SK-N-MC (cell line): ENCODE measurements around the gene VWDE.

Experiments
- DNase-seq: peaks from one replicate; pipeline ENCODE4 v3.0.0-alpha.2; 2011; ENCODE audit warnings: low read depth, low spot score
- H3K27ac ChIP-seq: fragments of 200-600 bp; sonication (generic); 2 replicates; pipeline ENCODE4 v1.5.1; 2016; ENCODE audit warnings: mixed run types
- H3K36me3 ChIP-seq: fragments of 200-600 bp; sonication (generic); 2 replicates; pipeline ENCODE4 v1.6.1; 2017; ENCODE audit warnings: antibody characterized with exemption, low read length, mixed read lengths; ENCODE audit not compliant: insufficient read depth
- H3K4me3 ChIP-seq: fragments of 200-600 bp; sonication (generic); 2 replicates; pipeline ENCODE4 v1.5.1; 2016
- H3K9ac ChIP-seq: fragments of 200-600 bp; sonication (generic); 2 replicates; pipeline ENCODE4 v1.8.0; 2017; ENCODE audit warnings: mixed run types, mixed read lengths; ENCODE audit not compliant: insufficient read length
- H3K9me3 ChIP-seq: fragments of 200-600 bp; sonication (generic); 2 replicates; pipeline ENCODE4 v1.6.1; 2017; ENCODE audit warnings: low read depth, mild to moderate bottlenecking, antibody characterized with exemption, low read length, moderate library complexity, mixed read lengths
- EZH2 ChIP-seq: fragments of 200-600 bp; sonication (generic); IDR thresholded peaks from one replicate; pipeline ENCODE4 v1.6.1; 2017; ENCODE audit warnings: antibody characterized with exemption
- FOXP2 ChIP-seq: optimal IDR thresholded peaks from 2 replicates; pipeline ENCODE3; 2011; ENCODE audit warnings: mild to moderate bottlenecking, moderate library complexity; ENCODE audit not compliant: insufficient read depth; ENCODE audit errors: extremely low read length, control extremely low read depth
- POLR2AphosphoS5 ChIP-seq: IDR thresholded peaks from 2 replicates; pipeline ENCODE4 v1.6.1; 2012; ENCODE audit warnings: mild to moderate bottlenecking, low read depth, low read length, borderline replicate concordance

VWDE gene

DNA sequence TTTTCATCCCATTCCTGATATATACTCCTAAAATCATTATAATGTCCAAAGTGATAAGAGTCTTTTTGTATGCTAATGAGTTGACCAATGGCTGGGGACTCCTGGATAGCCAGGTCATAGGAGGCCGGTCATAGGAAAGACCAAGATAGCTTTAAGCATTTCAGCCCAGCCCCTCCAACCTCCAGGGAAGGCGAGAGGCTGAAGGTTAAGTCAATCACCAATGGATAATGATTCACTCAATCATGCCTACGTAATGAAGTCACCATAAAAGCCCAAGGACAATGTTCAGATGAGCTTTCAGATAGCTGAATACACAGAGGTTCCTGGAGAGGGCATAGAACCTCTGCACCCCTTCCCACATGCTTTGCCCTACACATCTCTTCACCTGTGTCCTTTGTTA is 75.7 kb downstream of the VWDE start:
- Histone ChIP-seq H3K27ac (no peak overlapping the region), H3K9ac (no peak overlapping the region)

DNA sequence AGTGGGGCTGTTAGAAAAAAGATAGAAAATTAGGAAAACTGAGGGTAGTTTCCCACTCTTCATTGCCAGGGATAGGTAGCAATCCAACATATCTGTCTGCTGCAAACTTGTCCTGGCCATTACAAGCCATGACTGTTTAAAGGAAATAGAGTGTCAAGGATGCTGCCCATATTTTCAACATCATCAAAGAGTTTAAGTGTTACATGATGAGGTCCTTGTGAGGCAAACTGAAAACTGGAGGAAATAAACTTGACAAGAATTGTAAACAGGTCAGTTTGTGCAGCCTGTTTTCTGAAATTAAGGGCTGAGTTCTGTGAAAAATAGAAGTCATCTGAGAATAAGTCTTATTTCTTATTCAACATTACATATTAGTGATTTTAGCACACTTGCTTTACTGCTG is 78.0 kb downstream of the VWDE start:
- no peak for DNase-seq
- H3K27ac ChIP-seq: no peak overlapping the region
- no peaks in the 10 kb centered on the region for H3K9me3 ChIP-seq
- H3K4me3 ChIP-seq: no peak overlapping the region
- H3K36me3 ChIP-seq: no peaks in the 10 kb centered on the region
- H3K9ac ChIP-seq: no peak overlapping the region
- TF ChIP-seq POLR2AphosphoS5 (no peak), FOXP2 (no peak)

More for the DNA sequence above, 75.7 kb downstream of the VWDE start:
- H3K4me3 ChIP-seq: no peak overlapping the region
- no peak for TF ChIP-seq FOXP2
- no peak for TF ChIP-seq POLR2AphosphoS5
- no peak for TF ChIP-seq EZH2
- no peaks in the 10 kb centered on the region for H3K36me3 ChIP-seq
- DNase-seq: no peak
- H3K9me3 ChIP-seq: no peaks in the 10 kb centered on the region

- Histone ChIP-seq H3K36me3 (no peaks in the 10 kb centered on the region), H3K4me3 (no peak overlapping the region), H3K27ac (no peak overlapping the region), H3K9ac (no peak overlapping the region), H3K9me3 (no peaks in the 10 kb centered on the region)
- DNase-seq: no peak
- TF ChIP-seq FOXP2: no peak
Observed at GRCh38 chr7:12323415-12323814, 80.2 kb downstream of the VWDE start.

DNA sequence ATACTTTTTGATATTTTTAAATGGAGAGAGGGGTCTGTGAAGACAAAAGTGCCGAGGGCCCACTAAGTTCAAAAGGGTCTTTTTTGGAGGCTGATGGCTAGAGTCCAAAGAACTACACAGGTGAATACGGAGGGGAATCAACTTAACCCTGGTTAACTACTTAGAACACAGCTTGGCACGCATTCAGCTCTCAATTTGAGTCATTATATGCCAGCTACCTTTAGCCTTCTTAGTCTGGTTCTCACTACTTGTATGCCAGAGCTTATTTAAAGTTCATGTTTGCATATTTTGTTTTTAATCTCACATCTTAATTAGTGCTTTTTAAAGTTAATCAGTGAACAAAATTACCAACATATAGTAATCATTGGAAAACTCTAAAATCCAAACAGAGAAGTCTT is 80.8 kb downstream of the VWDE start:
- H3K27ac ChIP-seq: no peak overlapping the region
- no peak overlapping the region for H3K4me3 ChIP-seq
- TF ChIP-seq POLR2AphosphoS5 (no peak), EZH2 (no peak), FOXP2 (no peak)
- H3K9me3 ChIP-seq: no peaks in the 10 kb centered on the region
- no peak overlapping the region for H3K9ac ChIP-seq
- no peaks in the 10 kb centered on the region for H3K36me3 ChIP-seq
- no peak for DNase-seq

GRCh38 chr7:12322284-12322902 is 81.3 kb downstream of the VWDE start:
- DNase-seq: peak; percentile 34
- Histone ChIP-seq H3K9me3 (no peaks in the 10 kb centered on the region), H3K9ac (no peak overlapping the region)

GRCh38 chr7:12320987-12321647 is 82.5 kb downstream of the VWDE start:
- Histone ChIP-seq H3K36me3 (no peaks in the 10 kb centered on the region), H3K9ac (no peak overlapping the region), H3K27ac (no peak overlapping the region), H3K9me3 (no peaks in the 10 kb centered on the region), H3K4me3 (no peak overlapping the region)
- no peak for TF ChIP-seq FOXP2
- TF ChIP-seq POLR2AphosphoS5: no peak
- TF ChIP-seq EZH2: no peak
- no peak for DNase-seq

More at GRCh38 chr7:12322284-12322902, 81.3 kb downstream of the VWDE start:
- Histone ChIP-seq H3K27ac (no peak overlapping the region), H3K36me3 (no peaks in the 10 kb centered on the region), H3K4me3 (no peak overlapping the region)
- no peak for TF ChIP-seq POLR2AphosphoS5
- no peak for TF ChIP-seq EZH2
- no peak for TF ChIP-seq FOXP2

GRCh38 chr7:12320241-12320986 is 83.3 kb downstream of the VWDE start:
- no peak overlapping the region for H3K4me3 ChIP-seq
- H3K27ac ChIP-seq: no peak overlapping the region
- no peaks in the 10 kb centered on the region for H3K36me3 ChIP-seq
- no peaks in the 10 kb centered on the region for H3K9me3 ChIP-seq
- no peak for DNase-seq
- TF ChIP-seq EZH2: no peak
- TF ChIP-seq POLR2AphosphoS5: no peak
- TF ChIP-seq FOXP2: no peak
- no peak overlapping the region for H3K9ac ChIP-seq

DNA sequence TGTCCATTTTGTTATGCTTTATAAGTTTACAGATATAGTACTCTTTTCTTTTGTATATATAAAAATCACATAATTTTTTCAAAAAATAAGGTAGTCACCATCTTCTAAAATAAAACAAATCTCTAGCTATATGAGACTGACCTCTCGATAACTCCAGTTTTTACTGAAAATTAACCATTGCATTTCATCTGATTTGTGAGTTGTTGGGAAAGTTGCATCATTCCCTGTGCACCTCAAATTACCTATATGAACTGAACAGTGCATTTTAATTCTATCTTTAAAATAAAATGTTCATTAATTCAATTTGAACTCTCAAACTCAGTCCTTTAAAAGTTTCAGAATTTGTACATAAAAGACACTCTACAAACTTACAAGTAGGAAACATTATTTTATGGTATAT is 86.0 kb downstream of the VWDE start:
- DNase-seq: no peak
- Histone ChIP-seq H3K9ac (no peak overlapping the region), H3K9me3 (no peaks in the 10 kb centered on the region), H3K4me3 (no peak overlapping the region), H3K27ac (no peak overlapping the region), H3K36me3 (no peaks in the 10 kb centered on the region)
- no peak for TF ChIP-seq EZH2
- TF ChIP-seq FOXP2: no peak
- no peak for TF ChIP-seq POLR2AphosphoS5
